ENCODE measurements around the gene MAP3K10. TPM values are rescaled to one million over a fixed set of nuclear protein-coding genes. Genes with fewer than 3 reads are reported as not detected.
"Not testable (repeated sequence)": the region's sequence is repeated elsewhere in the genome, so short reads cannot be mapped to it uniquely, and the experiment has no call there.

The MAP3K10 gene
- total RNA-seq, 1 donor from 2014 or later = 19.6 TPM

GRCh38 chr19:40170303-40170989, 20.8 kb upstream of the MAP3K10 start:
- DNase-seq; intact Hi-C loops (cut with micrococcal nuclease); ATAC-seq: not testable (repeated sequence)

- DNase-seq; intact Hi-C loops (cut with micrococcal nuclease); ATAC-seq: not testable (repeated sequence)
Observed at GRCh38 chr19:40171293-40171692, 19.9 kb upstream of the MAP3K10 start.

- intact Hi-C loops (cut with micrococcal nuclease) = no loop called here
- DNase-seq (no peak), ATAC-seq (no peak)
Observed at GRCh38 chr19:40174092-40174491, 17.1 kb upstream of the MAP3K10 start.

GRCh38 chr19:40175820-40176219, 15.4 kb upstream of the MAP3K10 start:
- intact Hi-C loops (cut with micrococcal nuclease) = no loop called here
- ATAC-seq (peak; percentile 58), DNase-seq (no peak)

GRCh38 chr19:40177286-40178070, 13.7 kb upstream of the MAP3K10 start:
- intact Hi-C loops (cut with micrococcal nuclease) = no loop called here
- ATAC-seq (no peak), DNase-seq (no peak)

GRCh38 chr19:40178756-40179155, 12.5 kb upstream of the MAP3K10 start:
- no peak for DNase-seq
- no peak for ATAC-seq
- intact Hi-C loops (cut with micrococcal nuclease) = no loop called here

- intact Hi-C loops (cut with micrococcal nuclease) = no loop called here
- DNase-seq (no peak), ATAC-seq (no peak)
Observed at GRCh38 chr19:40184273-40184672, 7.0 kb upstream of the MAP3K10 start.

GRCh38 chr19:40191836-40192646, 815 bp downstream of the MAP3K10 start:
- DNase-seq (peak; percentile 53), ATAC-seq (peak; percentile 20)
- intact Hi-C loops (cut with micrococcal nuclease) = no loop called here

GRCh38 chr19:40192758-40193586, 1.7 kb downstream of the MAP3K10 start:
- no peak for ATAC-seq
- DNase-seq = no peak
- intact Hi-C loops (cut with micrococcal nuclease) = no loop called here

GRCh38 chr19:40193587-40193849, 2.3 kb downstream of the MAP3K10 start:
- intact Hi-C loops (cut with micrococcal nuclease) = no loop called here

GRCh38 chr19:40198272-40198990, 7.2 kb downstream of the MAP3K10 start:
- DNase-seq (no peak), ATAC-seq (no peak)
- intact Hi-C loops (cut with micrococcal nuclease) = no loop called here

More at GRCh38 chr19:40193587-40193849, 2.3 kb downstream of the MAP3K10 start:
- no peak for DNase-seq
- ATAC-seq = no peak

- DNase-seq (no peak), ATAC-seq (no peak)
- intact Hi-C loops (cut with micrococcal nuclease) = no loop called here
Observed at GRCh38 chr19:40200341-40201099, 9.3 kb downstream of the MAP3K10 start.

GRCh38 chr19:40204381-40204780, 13.2 kb downstream of the MAP3K10 start:
- DNase-seq = no peak
- no peak for ATAC-seq
- intact Hi-C loops (cut with micrococcal nuclease) = no loop called here

GRCh38 chr19:40205760-40206159, 14.5 kb downstream of the MAP3K10 start:
- no peak for DNase-seq
- no peak for ATAC-seq
- intact Hi-C loops (cut with micrococcal nuclease) = no loop called here

- no peak for ATAC-seq
- intact Hi-C loops (cut with micrococcal nuclease) = no loop called here
- DNase-seq = no peak
Observed at GRCh38 chr19:40208602-40209001, 17.4 kb downstream of the MAP3K10 start.

GRCh38 chr19:40210889-40211288, 19.7 kb downstream of the MAP3K10 start:
- ATAC-seq (no peak), DNase-seq (no peak)
- intact Hi-C loops (cut with micrococcal nuclease) = no loop called here

- DNase-seq = no peak
- intact Hi-C loops (cut with micrococcal nuclease) = no loop called here
- ATAC-seq = no peak
Observed at GRCh38 chr19:40213251-40213829, 22.1 kb downstream of the MAP3K10 start.

Data from left ventricle myocardium superior (tissue), 1 donor.